LNCaP clone FGC (cell line): Measurements from ENCODE around the gene ACACB.

Source experiments
- DNase-seq: peaks from one replicate; pipeline ENCODE4 v3.0.0-alpha.2; 2011; ENCODE audit warnings: low read depth
- H3K4me3 ChIP-seq: 2 replicates; pipeline ENCODE4 v1.5.1; 2011; ENCODE audit warnings: mild to moderate bottlenecking, low read depth, low read length, control low read depth
- CTCF ChIP-seq: IDR thresholded peaks from 2 replicates; pipeline ENCODE4 v1.5.1; 2012; ENCODE audit warnings: mild to moderate bottlenecking; ENCODE audit not compliant: control insufficient read depth, insufficient read depth; ENCODE audit errors: extremely low read depth

ACACB gene

GRCh38 chr12:109105176-109105575 lies 11.2 kb upstream of the ACACB start:
- no peak for TF ChIP-seq CTCF
- no peak overlapping the region for H3K4me3 ChIP-seq
- DNase-seq: no peak

GRCh38 chr12:109109746-109110350 lies 6.5 kb upstream of the ACACB start:
- no peak for DNase-seq
- no peak overlapping the region for H3K4me3 ChIP-seq
- TF ChIP-seq CTCF: no peak

- TF ChIP-seq CTCF: no peak
- no peak overlapping the region for H3K4me3 ChIP-seq
- DNase-seq: no peak
Observed at GRCh38 chr12:109110988-109111495, 5.3 kb upstream of the ACACB start.

GRCh38 chr12:109112720-109113465 lies 3.5 kb upstream of the ACACB start:
- TF ChIP-seq CTCF: no peak
- H3K4me3 ChIP-seq: no peak overlapping the region
- DNase-seq: no peak

- DNase-seq: no peak
- no peak for TF ChIP-seq CTCF
Observed at GRCh38 chr12:109113661-109114321, 2.6 kb upstream of the ACACB start.

GRCh38 chr12:109114644-109115043 lies 1.7 kb upstream of the ACACB start:
- DNase-seq: no peak
- no peak overlapping the region for H3K4me3 ChIP-seq
- TF ChIP-seq CTCF: no peak

More at GRCh38 chr12:109113661-109114321, 2.6 kb upstream of the ACACB start:
- no peak overlapping the region for H3K4me3 ChIP-seq

GRCh38 chr12:109115404-109115757 lies 1.0 kb upstream of the ACACB start:
- no peak overlapping the region for H3K4me3 ChIP-seq
- no peak for DNase-seq
- TF ChIP-seq CTCF: no peak
